Retinal pigment epithelial cell (primary cell): ENCODE results near the gene ATG16L1.

Experiments used
- DNase-seq: peaks from one replicate; pipeline ENCODE4 v3.0.0-alpha.2; 2010; ENCODE audit warnings: low read depth
- H3K4me3 ChIP-seq: 2 replicates; pipeline ENCODE4 v1.5.1; 2011; ENCODE audit warnings: mild to moderate bottlenecking, low read length, control low read depth, moderate library complexity
- CTCF ChIP-seq: conservative IDR thresholded peaks from 2 replicates; pipeline ENCODE4 v1.5.1; 2011; ENCODE audit warnings: low read depth, low read length, control low read depth, inconsistent platforms

The ATG16L1 gene

GRCh38 chr2:233258211-233258610, 6.7 kb downstream of the ATG16L1 start:
- H3K4me3 ChIP-seq: no peak overlapping the region
- TF ChIP-seq CTCF: no peak
- DNase-seq: no peak

- TF ChIP-seq CTCF: no peak
These were observed 8.3 kb downstream of the ATG16L1 start for GRCh38 chr2:233259730-233260129.

GRCh38 chr2:233260661-233261060, 9.2 kb downstream of the ATG16L1 start:
- DNase-seq: no peak
- H3K4me3 ChIP-seq: no peak overlapping the region
- TF ChIP-seq CTCF: no peak

More at GRCh38 chr2:233259730-233260129, 8.3 kb downstream of the ATG16L1 start:
- H3K4me3 ChIP-seq: no peak overlapping the region
- no peak for DNase-seq

GRCh38 chr2:233261819-233262555, 10.5 kb downstream of the ATG16L1 start:
- H3K4me3 ChIP-seq: no peak overlapping the region
- TF ChIP-seq CTCF: no peak
- no peak for DNase-seq

- DNase-seq: no peak
- no peak for TF ChIP-seq CTCF
- H3K4me3 ChIP-seq: no peak overlapping the region
These were observed 11.1 kb downstream of the ATG16L1 start for GRCh38 chr2:233262562-233262961.

GRCh38 chr2:233263045-233263570, 11.6 kb downstream of the ATG16L1 start:
- no peak for TF ChIP-seq CTCF
- no peak overlapping the region for H3K4me3 ChIP-seq
- no peak for DNase-seq

GRCh38 chr2:233264667-233265066, 13.2 kb downstream of the ATG16L1 start:
- no peak for TF ChIP-seq CTCF
- DNase-seq: no peak
- H3K4me3 ChIP-seq: no peak overlapping the region
